HepG2 (cell line): ENCODE measurements around the gene TAF1C. TPM values are rescaled to one million over a fixed set of nuclear protein-coding genes. Genes with fewer than 3 reads are reported as not detected.

Experiments used
- ATRX ChIP-seq: sonication (generic); formaldehyde crosslinking; IDR thresholded peaks from 2 replicates; pipeline ENCODE4 v1.4.0; 2020; ENCODE audit warnings: missing genetic modification reagents, borderline replicate concordance
- CHCHD3 ChIP-seq: sonication (generic); formaldehyde crosslinking; IDR thresholded peaks from 2 replicates; pipeline ENCODE4 v1.8.0; 2022; ENCODE audit warnings: mild to moderate bottlenecking, missing genetic modification reagents, moderate library complexity
- FOSL1 ChIP-seq: sonication (generic); formaldehyde crosslinking; IDR thresholded peaks from 2 replicates; pipeline ENCODE4 v1.9.0; 2021; ENCODE audit warnings: missing genetic modification reagents, borderline replicate concordance
- GTF3A ChIP-seq: sonication (generic); formaldehyde crosslinking; conservative IDR thresholded peaks from 2 replicates; pipeline ENCODE4 v1.4.0; 2020; ENCODE audit warnings: mild to moderate bottlenecking, missing genetic modification reagents
- ISX ChIP-seq: sonication (generic); formaldehyde crosslinking; conservative IDR thresholded peaks from 2 replicates; pipeline ENCODE4 v1.5.0; 2020; ENCODE audit warnings: missing genetic modification reagents
- LRRFIP1 ChIP-seq: sonication (generic); formaldehyde crosslinking; conservative IDR thresholded peaks from 2 replicates; pipeline ENCODE4 v1.4.0; 2020; ENCODE audit warnings: missing genetic modification reagents
- MEIS2 ChIP-seq: sonication (generic); formaldehyde crosslinking; IDR thresholded peaks from 2 replicates; pipeline ENCODE4 v1.9.0; 2021; ENCODE audit warnings: mild to moderate bottlenecking, missing genetic modification reagents
- MXD4 ChIP-seq: IDR thresholded peaks from 2 replicates; pipeline ENCODE4 v1.6.1; 2016; ENCODE audit warnings: mild to moderate bottlenecking, missing biosample characterization, missing genetic modification reagents
- MYNN ChIP-seq: sonication (generic); formaldehyde crosslinking; IDR thresholded peaks from 2 replicates; pipeline ENCODE4 v1.4.0; 2020; ENCODE audit warnings: mild to moderate bottlenecking, low read depth, missing genetic modification reagents
- THAP7 ChIP-seq: sonication (generic); formaldehyde crosslinking; IDR thresholded peaks from 2 replicates; pipeline ENCODE4 v1.8.1; 2023; ENCODE audit warnings: mild to moderate bottlenecking, missing genetic modification reagents
- ZBTB33 ChIP-seq: sonication (generic); formaldehyde crosslinking; IDR thresholded peaks from 2 replicates; pipeline ENCODE4 v1.4.0; 2020; ENCODE audit warnings: missing genetic modification reagents
- ZC3H13 ChIP-seq: sonication (generic); formaldehyde crosslinking; IDR thresholded peaks from 2 replicates; pipeline ENCODE4 v1.8.1; 2023; ENCODE audit warnings: mild to moderate bottlenecking, missing genetic modification reagents, moderate library complexity
- ZMAT3 ChIP-seq: sonication (generic); formaldehyde crosslinking; conservative IDR thresholded peaks from 2 replicates; pipeline ENCODE4 v1.7.0; 2021; ENCODE audit warnings: missing genetic modification reagents
- ZNF101 ChIP-seq: sonication (generic); formaldehyde crosslinking; IDR thresholded peaks from 2 replicates; pipeline ENCODE4 v1.4.0; 2020; ENCODE audit warnings: mild to moderate bottlenecking, low read depth, missing genetic modification reagents, borderline replicate concordance
- ZNF563 ChIP-seq: sonication (generic); formaldehyde crosslinking; IDR thresholded peaks from 2 replicates; pipeline ENCODE4 v1.8.0; 2022; ENCODE audit warnings: mild to moderate bottlenecking, moderate library complexity, missing genetic modification reagents
- ZNF576 ChIP-seq: sonication (generic); formaldehyde crosslinking; IDR thresholded peaks from 2 replicates; pipeline ENCODE4 v1.4.0; 2020; ENCODE audit warnings: mild to moderate bottlenecking, missing genetic modification reagents
- polyA plus RNA-seq, 8 experiments: library from polyadenylated mRNA; depleted of rRNA in 3 of 8; stranded (reverse) in 7 of 8; unstranded in 1 of 8; fragments of >200 nt; fragmentation: Illumina TruSeq in 4 of 8; extraction: Trizol in 4 of 8; gene quantifications; 2 replicates each; pipeline versions ENCODE4 v1.2.1 to v1.2.3, GENCODE V29; 2011 to 2016; ENCODE audit warnings: low read depth in 4 of 8, missing spikeins in 1 of 8, mixed read lengths in 1 of 8; ENCODE audit not compliant: insufficient read depth in 1 of 8
- total RNA-seq, 5 experiments: library from RNA; depleted of rRNA; stranded (reverse); fragments of >200 nt; fragmentation: Illumina TruSeq; extraction: Trizol; gene quantifications; 2 replicates each; pipeline ENCODE4 v1.2.3, GENCODE V29; 2016; ENCODE audit warnings: low read depth in 1 of 5
- TF ChIP-seq, protein P1 (sequence below): sonication (generic); formaldehyde crosslinking; IDR thresholded peaks from 2 replicates; pipeline ENCODE4 v1.5.0; 2020; ENCODE audit warnings: mild to moderate bottlenecking, missing genetic modification reagents
- TF ChIP-seq, protein P2 (sequence below): sonication (generic); formaldehyde crosslinking; IDR thresholded peaks from 2 replicates; pipeline ENCODE4 v1.4.0; 2020; ENCODE audit warnings: missing genetic modification reagents

TAF1C gene
- total and polyA plus RNA-seq, 2 of the 13 experiments (the other 11 are each of a cell fraction or from before 2014, with no cell fraction given), result 15.6 to 20.8 TPM

GRCh38 chr16:84138824-84139627, 47.8 kb downstream of the TAF1C start (continued):
- TF ChIP-seq ZBTB33 (CRISPR knock-in tag), result no peak
- TF ChIP-seq, protein P1, sequence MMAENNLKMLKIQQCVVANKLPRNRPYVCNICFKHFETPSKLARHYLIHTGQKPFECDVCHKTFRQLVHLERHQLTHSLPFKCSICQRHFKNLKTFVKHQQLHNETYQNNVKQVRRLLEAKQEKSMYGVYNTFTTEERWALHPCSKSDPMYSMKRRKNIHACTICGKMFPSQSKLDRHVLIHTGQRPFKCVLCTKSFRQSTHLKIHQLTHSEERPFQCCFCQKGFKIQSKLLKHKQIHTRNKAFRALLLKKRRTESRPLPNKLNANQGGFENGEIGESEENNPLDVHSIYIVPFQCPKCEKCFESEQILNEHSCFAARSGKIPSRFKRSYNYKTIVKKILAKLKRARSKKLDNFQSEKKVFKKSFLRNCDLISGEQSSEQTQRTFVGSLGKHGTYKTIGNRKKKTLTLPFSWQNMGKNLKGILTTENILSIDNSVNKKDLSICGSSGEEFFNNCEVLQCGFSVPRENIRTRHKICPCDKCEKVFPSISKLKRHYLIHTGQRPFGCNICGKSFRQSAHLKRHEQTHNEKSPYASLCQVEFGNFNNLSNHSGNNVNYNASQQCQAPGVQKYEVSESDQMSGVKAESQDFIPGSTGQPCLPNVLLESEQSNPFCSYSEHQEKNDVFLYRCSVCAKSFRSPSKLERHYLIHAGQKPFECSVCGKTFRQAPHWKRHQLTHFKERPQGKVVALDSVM, result no peak; the same call in 1 of the 2 replicates
- no peak for TF ChIP-seq ZC3H13 (CRISPR knock-in tag)
- TF ChIP-seq LRRFIP1 (CRISPR knock-in tag), result no peak
- no peak for TF ChIP-seq ISX
- no peak for TF ChIP-seq CHCHD3 (CRISPR knock-in tag)
- TF ChIP-seq, protein P2, sequence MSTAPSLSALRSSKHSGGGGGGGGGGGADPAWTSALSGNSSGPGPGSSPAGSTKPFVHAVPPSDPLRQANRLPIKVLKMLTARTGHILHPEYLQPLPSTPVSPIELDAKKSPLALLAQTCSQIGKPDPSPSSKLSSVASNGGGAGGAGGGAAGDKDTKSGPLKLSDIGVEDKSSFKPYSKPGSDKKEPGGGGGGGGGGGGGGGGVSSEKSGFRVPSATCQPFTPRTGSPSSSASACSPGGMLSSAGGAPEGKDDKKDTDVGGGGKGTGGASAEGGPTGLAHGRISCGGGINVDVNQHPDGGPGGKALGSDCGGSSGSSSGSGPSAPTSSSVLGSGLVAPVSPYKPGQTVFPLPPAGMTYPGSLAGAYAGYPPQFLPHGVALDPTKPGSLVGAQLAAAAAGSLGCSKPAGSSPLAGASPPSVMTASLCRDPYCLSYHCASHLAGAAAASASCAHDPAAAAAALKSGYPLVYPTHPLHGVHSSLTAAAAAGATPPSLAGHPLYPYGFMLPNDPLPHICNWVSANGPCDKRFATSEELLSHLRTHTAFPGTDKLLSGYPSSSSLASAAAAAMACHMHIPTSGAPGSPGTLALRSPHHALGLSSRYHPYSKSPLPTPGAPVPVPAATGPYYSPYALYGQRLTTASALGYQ (CRISPR knock-in tag), result no peak
- no peak for TF ChIP-seq ZNF576
- no peak for TF ChIP-seq MYNN (CRISPR knock-in tag)
- no peak for TF ChIP-seq ZNF101
- TF ChIP-seq GTF3A (CRISPR knock-in tag), result no peak
- no peak for TF ChIP-seq THAP7 (CRISPR knock-in tag)
- TF ChIP-seq ATRX (CRISPR knock-in tag), result no peak
- TF ChIP-seq FOSL1 (CRISPR knock-in tag), result no peak
- TF ChIP-seq ZNF563, result no peak
- peak; percentile 43; the same call in 1 of the 2 replicates for TF ChIP-seq MEIS2 (CRISPR knock-in tag)
- TF ChIP-seq MXD4 (CRISPR knock-in tag), result 0 out of 2 replicates have a peak, but pooled peaks have one; percentile 66
- no peak for TF ChIP-seq ZMAT3 (CRISPR knock-in tag)
